ENCODE data around the gene GPRC5C. TPM values are rescaled to one million over a fixed set of nuclear protein-coding genes. Genes with fewer than 3 reads are reported as not detected.

Gene GPRC5C
- polyA plus RNA-seq, 1 donor from 2014 or later = 0.18 TPM

- no peak overlapping the region for H3K4me3 Mint-ChIP-seq
- peaks cover 3% of the 10 kb centered on the region for H3K36me3 Mint-ChIP-seq
- peaks cover 2 to 4% (median 3%) of the 10 kb centered on the region in 3 donors for H3K4me1 Mint-ChIP-seq
- H3K9me3 Mint-ChIP-seq = peaks cover 4 to 24% (median 22%) of the 10 kb centered on the region in 3 donors
- peaks cover 30% of the 10 kb centered on the region for H3K27me3 Mint-ChIP-seq
- H3K27ac Mint-ChIP-seq = no peak overlapping the region
These were observed 4.0 kb downstream of the GPRC5C start for GRCh38 chr17:74435775-74436359.

GRCh38 chr17:74437702-74438101, 5.8 kb downstream of the GPRC5C start:
- no peak overlapping the region for H3K27ac Mint-ChIP-seq
- no peak overlapping the region for H3K4me3 Mint-ChIP-seq
- H3K27me3 Mint-ChIP-seq = peaks cover 19% of the 10 kb centered on the region
- peaks cover 4 to 24% (median 22%) of the 10 kb centered on the region in 3 donors for H3K9me3 Mint-ChIP-seq
- H3K36me3 Mint-ChIP-seq = peaks cover 3% of the 10 kb centered on the region
- H3K4me1 Mint-ChIP-seq = peaks cover 3 to 5% (median 4%) of the 10 kb centered on the region in 3 donors

DNA sequence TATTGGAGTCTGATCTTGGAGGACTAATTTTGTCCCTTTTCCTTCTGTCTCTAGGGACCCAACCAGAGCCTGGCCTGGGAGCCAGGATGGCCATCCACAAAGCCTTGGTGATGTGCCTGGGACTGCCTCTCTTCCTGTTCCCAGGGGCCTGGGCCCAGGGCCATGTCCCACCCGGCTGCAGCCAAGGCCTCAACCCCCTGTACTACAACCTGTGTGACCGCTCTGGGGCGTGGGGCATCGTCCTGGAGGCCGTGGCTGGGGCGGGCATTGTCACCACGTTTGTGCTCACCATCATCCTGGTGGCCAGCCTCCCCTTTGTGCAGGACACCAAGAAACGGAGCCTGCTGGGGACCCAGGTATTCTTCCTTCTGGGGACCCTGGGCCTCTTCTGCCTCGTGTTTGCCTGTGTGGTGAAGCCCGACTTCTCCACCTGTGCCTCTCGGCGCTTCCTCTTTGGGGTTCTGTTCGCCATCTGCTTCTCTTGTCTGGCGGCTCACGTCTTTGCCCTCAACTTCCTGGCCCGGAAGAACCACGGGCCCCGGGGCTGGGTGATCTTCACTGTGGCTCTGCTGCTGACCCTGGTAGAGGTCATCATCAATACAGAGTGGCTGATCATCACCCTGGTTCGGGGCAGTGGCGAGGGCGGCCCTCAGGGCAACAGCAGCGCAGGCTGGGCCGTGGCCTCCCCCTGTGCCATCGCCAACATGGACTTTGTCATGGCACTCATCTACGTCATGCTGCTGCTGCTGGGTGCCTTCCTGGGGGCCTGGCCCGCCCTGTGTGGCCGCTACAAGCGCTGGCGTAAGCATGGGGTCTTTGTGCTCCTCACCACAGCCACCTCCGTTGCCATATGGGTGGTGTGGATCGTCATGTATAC, 8.0 kb downstream of the GPRC5C start:
- H3K36me3 Mint-ChIP-seq = peaks cover 3% of the 10 kb centered on the region
- peaks cover 4 to 24% (median 22%) of the 10 kb centered on the region in 3 donors for H3K9me3 Mint-ChIP-seq
- peak overlapping the region in 2 of 3 donors; percentile 51 to 53 for H3K27ac Mint-ChIP-seq
- peaks cover 7 to 8% (median 8%) of the 10 kb centered on the region in 3 donors for H3K4me1 Mint-ChIP-seq
- H3K4me3 Mint-ChIP-seq = peak overlapping the region in 1 of 4 donors; percentile 17
- H3K27me3 Mint-ChIP-seq = peaks cover 5% of the 10 kb centered on the region

DNA sequence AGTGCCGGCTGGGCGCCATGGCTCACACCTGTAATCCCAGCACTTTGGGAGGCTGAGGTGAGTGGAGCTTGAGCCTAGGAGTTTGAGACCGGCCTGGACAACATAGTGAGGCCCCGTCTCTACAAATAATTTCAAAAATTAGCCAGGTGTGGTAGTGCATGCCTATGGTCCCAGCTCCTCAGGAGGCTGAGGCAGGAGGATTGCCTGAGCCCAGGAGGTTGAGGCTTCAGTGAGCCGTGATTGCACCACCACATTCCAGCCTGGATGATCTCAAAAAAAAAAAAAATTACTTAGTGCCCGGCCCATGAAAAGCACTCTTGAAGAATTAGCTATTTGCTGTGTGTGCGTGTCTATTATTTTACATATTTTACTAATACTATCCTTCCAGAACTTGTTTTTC, 9.6 kb downstream of the GPRC5C start:
- Mint-ChIP-seq H3K27me3 (peaks cover 4% of the 10 kb centered on the region), H3K9me3 (peaks cover 4 to 23% (median 16%) of the 10 kb centered on the region in 3 donors), H3K36me3 (peaks cover 3% of the 10 kb centered on the region), H3K4me3 (no peak overlapping the region), H3K27ac (no peak overlapping the region), H3K4me1 (peaks cover 7 to 8% (median 8%) of the 10 kb centered on the region in 3 donors)

GRCh38 chr17:74442291-74442669, 10.4 kb downstream of the GPRC5C start:
- peak overlapping the region in 2 of 3 donors; percentile 39 to 83 for H3K27ac Mint-ChIP-seq
- no peak overlapping the region for H3K4me3 Mint-ChIP-seq
- peaks cover 4 to 15% (median 11%) of the 10 kb centered on the region in 3 donors for H3K9me3 Mint-ChIP-seq
- H3K27me3 Mint-ChIP-seq = peaks cover 8% of the 10 kb centered on the region
- H3K4me1 Mint-ChIP-seq = peaks cover 6 to 8% (median 7%) of the 10 kb centered on the region in 3 donors
- peaks cover 3% of the 10 kb centered on the region for H3K36me3 Mint-ChIP-seq

GRCh38 chr17:74442670-74443515, 11.0 kb downstream of the GPRC5C start:
- Mint-ChIP-seq H3K4me1 (peaks cover 6 to 8% (median 7%) of the 10 kb centered on the region in 3 donors), H3K36me3 (peaks cover 3% of the 10 kb centered on the region), H3K27me3 (peaks cover 8% of the 10 kb centered on the region), H3K4me3 (peak overlapping the region; percentile 21 to 93 (median 76)), H3K9me3 (peaks cover 4 to 12% (median 5%) of the 10 kb centered on the region in 3 donors), H3K27ac (peak overlapping the region; percentile 39 to 83 (median 46))

DNA sequence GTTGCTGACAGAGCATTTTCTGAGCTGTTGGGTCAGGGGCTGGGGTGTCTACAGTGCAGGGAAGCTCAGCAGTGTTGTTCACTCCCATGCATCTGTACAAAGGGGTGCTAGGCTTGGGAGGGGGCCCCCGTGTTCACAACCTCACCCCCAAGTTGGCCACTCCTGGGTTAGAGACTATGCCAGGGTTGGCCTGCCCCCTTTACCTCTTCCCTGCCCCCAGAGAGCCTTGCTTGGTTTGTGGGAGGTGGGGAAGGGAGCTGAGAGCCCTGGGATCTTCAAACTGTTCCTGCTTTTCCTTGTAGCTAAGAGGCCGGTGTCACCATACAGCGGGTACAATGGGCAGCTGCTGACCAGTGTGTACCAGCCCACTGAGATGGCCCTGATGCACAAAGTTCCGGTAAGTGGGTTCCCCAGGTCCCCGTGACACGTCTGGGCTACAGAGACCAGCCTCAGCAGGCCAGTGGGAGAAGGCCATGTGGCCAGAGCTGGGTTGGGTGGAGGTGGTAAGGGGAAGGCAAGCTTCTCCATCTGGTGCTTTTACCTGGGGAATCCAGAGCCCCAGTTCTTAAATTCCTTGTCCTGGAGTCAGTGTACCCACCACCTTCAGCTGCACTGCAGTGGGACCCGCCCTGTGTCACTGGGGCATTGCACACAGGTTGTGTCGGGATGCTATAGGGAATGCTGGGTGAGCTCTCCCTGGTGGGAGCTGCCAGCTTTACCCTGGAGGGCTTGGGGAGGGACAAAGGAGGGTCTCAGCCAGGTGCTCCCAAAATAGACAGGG, 11.8 kb downstream of the GPRC5C start:
- peaks cover under 1 to 10% (median 2%) of the 10 kb centered on the region in 3 donors for H3K9me3 Mint-ChIP-seq
- peaks cover 6 to 8% (median 7%) of the 10 kb centered on the region in 3 donors for H3K4me1 Mint-ChIP-seq
- H3K4me3 Mint-ChIP-seq = peak overlapping the region in 1 of 4 donors; percentile 12
- H3K27ac Mint-ChIP-seq = peak overlapping the region in 1 of 3 donors; percentile 93
- peaks cover 8% of the 10 kb centered on the region for H3K27me3 Mint-ChIP-seq
- peaks cover 3% of the 10 kb centered on the region for H3K36me3 Mint-ChIP-seq

DNA sequence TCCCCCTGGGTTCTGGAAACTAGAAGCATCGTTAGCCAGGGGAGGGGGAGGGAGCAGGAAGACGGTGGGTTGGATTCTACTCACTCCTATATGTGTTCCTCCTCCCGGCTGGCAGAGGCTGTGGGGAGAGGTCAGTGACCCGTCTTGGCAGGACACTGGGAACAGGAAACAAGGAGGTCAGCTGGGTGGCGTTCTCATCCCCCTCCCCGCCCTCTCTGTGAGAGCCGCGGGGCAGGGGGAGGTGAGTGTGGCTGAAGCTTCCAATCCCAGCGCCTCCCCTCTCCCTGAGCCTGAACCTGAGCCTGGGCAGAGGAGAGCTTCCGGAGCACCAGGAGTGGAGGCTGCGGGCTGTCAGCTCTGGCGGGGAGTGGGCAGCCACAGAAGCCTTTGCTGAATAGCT, 12.5 kb downstream of the GPRC5C start:
- H3K4me1 Mint-ChIP-seq = peaks cover 6 to 8% (median 7%) of the 10 kb centered on the region in 3 donors
- H3K9me3 Mint-ChIP-seq = peaks cover 0 to 3% (median 0%) of the 10 kb centered on the region in 3 donors
- peaks cover 8% of the 10 kb centered on the region for H3K27me3 Mint-ChIP-seq

DNA sequence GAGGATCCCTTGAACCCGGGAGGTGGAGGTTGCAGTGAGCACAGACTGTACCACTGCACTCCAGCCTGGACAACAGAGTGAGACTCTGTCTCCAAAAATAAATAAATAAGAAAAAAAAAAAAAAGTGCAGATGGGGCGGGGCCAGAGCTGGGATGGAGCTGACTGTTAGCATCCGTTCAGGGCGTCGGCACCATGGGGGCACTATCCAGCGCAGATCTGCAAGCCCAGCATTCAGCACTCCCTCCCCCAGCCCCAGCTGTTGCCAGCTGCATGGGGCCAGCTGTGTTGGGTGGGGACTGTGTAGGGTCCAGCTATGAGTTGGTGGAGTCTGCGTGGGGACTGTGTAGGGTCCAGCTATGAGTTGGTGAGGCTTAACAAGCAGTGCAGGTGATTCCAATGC, 13.3 kb downstream of the GPRC5C start:
- H3K27ac Mint-ChIP-seq = no peak overlapping the region
- H3K9me3 Mint-ChIP-seq = peaks cover 0 to under 1% (median 0%) of the 10 kb centered on the region in 3 donors
- H3K4me3 Mint-ChIP-seq = no peak overlapping the region
- H3K36me3 Mint-ChIP-seq = no peaks in the 10 kb centered on the region
- peaks cover 8% of the 10 kb centered on the region for H3K27me3 Mint-ChIP-seq
- H3K4me1 Mint-ChIP-seq = peaks cover 5 to 7% (median 6%) of the 10 kb centered on the region in 3 donors

More for the DNA sequence above, 12.5 kb downstream of the GPRC5C start:
- Mint-ChIP-seq H3K4me3 (no peak overlapping the region), H3K27ac (no peak overlapping the region), H3K36me3 (peaks cover 2% of the 10 kb centered on the region)

- peak overlapping the region in 1 of 4 donors; percentile 18 for H3K4me3 Mint-ChIP-seq
- peaks cover 5 to 7% (median 6%) of the 10 kb centered on the region in 3 donors for H3K4me1 Mint-ChIP-seq
- H3K36me3 Mint-ChIP-seq = no peaks in the 10 kb centered on the region
- H3K27ac Mint-ChIP-seq = no peak overlapping the region
- H3K9me3 Mint-ChIP-seq = no peaks in the 10 kb centered on the region
- peaks cover 11% of the 10 kb centered on the region for H3K27me3 Mint-ChIP-seq
These were observed 14.9 kb downstream of the GPRC5C start for GRCh38 chr17:74446551-74447500.

DNA sequence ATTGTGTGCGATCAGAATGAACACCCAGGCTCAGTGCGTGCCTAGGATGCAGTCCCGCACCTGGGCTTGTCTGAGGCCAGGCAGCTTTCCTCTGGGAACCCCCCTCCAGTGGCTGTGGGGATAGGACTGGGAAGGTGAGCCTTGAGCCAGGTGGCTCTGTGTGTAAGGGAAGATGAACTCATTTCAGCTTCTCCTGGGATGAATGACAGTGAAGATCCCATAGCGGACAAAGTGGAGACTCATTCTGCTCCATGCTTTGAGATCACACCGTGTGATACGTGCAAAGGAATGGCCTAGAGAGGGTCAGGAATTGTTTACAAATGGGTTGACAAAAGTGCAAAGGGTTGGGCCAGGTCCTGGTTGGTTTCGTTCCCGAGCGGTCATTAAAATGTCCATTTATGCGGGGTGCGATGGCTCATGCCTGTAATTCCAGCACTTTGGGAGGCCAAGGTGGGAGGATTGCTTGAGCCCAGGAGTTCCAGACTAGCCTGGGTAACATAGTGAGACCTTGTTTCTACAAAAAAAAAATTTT, 15.8 kb downstream of the GPRC5C start:
- peaks cover 3 to 5% (median 4%) of the 10 kb centered on the region in 3 donors for H3K4me1 Mint-ChIP-seq
- no peak overlapping the region for H3K4me3 Mint-ChIP-seq
- peaks cover 14% of the 10 kb centered on the region for H3K27me3 Mint-ChIP-seq
- no peaks in the 10 kb centered on the region for H3K36me3 Mint-ChIP-seq
- H3K27ac Mint-ChIP-seq = no peak overlapping the region
- H3K9me3 Mint-ChIP-seq = no peaks in the 10 kb centered on the region

GRCh38 chr17:74448756-74449155, 16.9 kb downstream of the GPRC5C start:
- Mint-ChIP-seq H3K9me3 (no peaks in the 10 kb centered on the region), H3K27ac (no peak overlapping the region), H3K4me3 (peak overlapping the region in 1 of 4 donors; percentile 39), H3K27me3 (peaks cover 17% of the 10 kb centered on the region), H3K4me1 (no peaks in the 10 kb centered on the region), H3K36me3 (no peaks in the 10 kb centered on the region)

DNA sequence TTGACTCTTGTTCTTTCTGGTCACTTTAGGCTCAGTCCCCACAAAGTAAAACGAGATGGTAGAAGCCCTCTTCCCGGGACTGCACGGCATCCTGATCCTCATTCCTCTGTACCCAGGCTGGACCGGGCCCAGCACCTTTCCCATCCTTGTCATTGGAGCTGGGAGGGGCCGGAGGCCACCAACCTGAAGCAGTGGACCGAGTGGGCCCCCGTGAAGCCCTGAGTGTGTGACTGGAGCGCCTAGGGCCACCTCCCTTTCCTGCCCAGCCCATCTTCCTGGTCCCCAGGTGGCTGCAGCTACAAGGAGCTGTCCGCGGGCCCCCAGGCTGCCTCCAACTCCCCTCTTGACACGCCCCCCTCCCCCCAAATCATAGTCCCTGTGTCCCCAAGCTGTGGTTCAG, 17.4 kb downstream of the GPRC5C start:
- H3K4me3 Mint-ChIP-seq = no peak overlapping the region
- H3K27me3 Mint-ChIP-seq = peaks cover 17% of the 10 kb centered on the region
- no peaks in the 10 kb centered on the region for H3K9me3 Mint-ChIP-seq
- no peaks in the 10 kb centered on the region for H3K36me3 Mint-ChIP-seq
- H3K4me1 Mint-ChIP-seq = peaks cover 0 to under 1% (median 0%) of the 10 kb centered on the region in 3 donors
- no peak overlapping the region for H3K27ac Mint-ChIP-seq

Measured in IgD-negative memory B cell (primary cell).